ENCODE measurements around the gene TMEM129.
A peak's percentile ranks its signal among the peaks of the same experiment; 100 is the strongest.

TMEM129 gene, protein sequence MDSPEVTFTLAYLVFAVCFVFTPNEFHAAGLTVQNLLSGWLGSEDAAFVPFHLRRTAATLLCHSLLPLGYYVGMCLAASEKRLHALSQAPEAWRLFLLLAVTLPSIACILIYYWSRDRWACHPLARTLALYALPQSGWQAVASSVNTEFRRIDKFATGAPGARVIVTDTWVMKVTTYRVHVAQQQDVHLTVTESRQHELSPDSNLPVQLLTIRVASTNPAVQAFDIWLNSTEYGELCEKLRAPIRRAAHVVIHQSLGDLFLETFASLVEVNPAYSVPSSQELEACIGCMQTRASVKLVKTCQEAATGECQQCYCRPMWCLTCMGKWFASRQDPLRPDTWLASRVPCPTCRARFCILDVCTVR

GRCh38 chr4:1721003-1721665 lies at the start of gene TMEM129, which contains the start of gene TACC3:
TSS of gene TMEM129 (minus strand) at chr4:1721323. CDS start at chr4:1720837, 486 bp downstream.
TSS of gene TACC3 (plus strand) at chr4:1721521. CDS start at chr4:1723422, 1,901 bp downstream.
- peak; percentile 96 for DNase-seq (ENCODE audit: low spot score)

GRCh38 chr4:1770791-1771231 lies 49.7 kb upstream of the TMEM129 start:
- no peak for DNase-seq (ENCODE audit: low spot score)

DNA sequence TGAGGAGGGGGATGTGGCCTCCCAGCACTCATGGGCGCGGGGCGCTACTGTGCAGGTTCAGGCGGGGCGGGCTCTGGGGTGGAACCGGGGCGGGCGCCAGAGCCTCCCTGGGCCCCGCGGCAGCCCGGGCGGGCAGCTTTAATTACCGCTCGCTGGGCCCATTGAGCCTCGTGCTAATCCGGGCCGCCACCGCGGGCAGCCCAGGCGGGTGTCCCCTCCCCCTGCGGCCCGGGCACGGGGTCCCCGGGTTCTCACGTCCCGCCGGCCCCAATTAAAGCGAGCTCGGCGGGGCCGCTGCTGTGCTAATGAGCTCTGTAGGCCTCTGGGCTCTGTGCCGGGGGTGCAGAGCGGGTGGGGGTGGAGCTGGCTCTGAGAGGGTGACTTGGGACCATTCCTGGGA lies 49.1 kb upstream of the TMEM129 start:
- DNase-seq (ENCODE audit: low spot score): peak; percentile 60

GRCh38 chr4:1769692-1770091 lies 48.6 kb upstream of the TMEM129 start:
- DNase-seq (ENCODE audit: low spot score): no peak

DNA sequence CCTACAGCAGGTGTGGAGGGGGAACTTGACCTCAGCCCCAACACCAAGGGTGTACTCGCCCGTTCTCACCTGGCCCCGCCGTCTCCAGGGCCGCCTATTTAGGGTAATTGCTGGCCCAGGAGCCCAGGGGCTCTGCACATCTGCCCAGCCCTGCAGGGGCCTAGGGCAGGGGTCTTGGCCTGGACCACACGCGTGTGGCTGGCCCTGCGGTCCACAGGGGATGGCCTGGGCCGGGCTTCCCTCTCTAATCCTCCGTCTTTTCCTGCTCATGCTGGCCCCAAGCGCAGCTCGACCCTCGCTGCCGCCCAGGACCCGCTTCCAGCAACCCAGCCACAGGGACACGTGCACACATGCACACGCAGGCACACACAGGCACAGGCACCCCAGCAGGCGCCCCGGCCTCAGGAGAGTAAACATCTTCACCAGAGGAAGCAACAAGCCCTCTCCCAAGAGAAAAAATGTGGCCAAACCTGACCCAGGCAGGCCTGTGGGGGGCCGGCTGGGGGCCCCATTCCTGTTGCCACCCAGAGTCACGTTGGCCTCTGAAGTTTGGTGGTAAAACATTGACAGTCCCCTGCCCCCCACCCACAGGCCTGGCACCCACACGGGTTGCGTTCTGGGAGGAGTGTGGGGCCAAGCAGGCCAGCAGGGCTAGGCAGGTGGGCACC lies 47.4 kb upstream of the TMEM129 start:
- DNase-seq (ENCODE audit: low spot score): no peak

DNA sequence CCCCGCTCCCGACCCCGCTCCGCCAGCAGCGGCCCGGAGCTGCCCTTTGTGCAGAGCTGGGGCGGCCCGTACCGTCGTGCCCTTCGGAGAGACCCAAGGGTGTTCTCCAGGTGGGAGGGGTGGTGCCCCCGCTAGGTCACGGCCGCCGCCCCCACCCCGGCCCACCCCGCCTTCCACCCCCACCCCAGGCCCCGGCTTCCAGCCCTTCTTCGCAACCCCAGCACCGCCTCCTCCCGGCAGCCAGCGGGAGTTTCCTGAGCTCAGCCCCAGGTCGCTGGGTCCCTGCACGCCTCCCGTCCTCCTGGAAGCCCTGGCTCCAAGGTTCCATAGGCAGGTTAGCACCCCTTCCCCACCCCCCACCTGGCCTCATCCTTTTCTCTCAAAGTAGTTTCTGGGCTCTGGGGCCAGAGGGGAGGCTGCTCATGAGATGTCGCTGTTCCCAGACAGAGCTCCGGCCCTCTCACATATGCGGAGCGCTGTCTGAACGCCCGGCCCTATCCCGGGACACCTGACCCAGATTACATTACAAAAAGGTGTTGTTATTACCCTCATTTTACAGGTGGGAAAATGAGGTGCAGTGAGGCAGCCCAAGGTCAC lies 46.7 kb upstream of the TMEM129 start:
- DNase-seq (ENCODE audit: low spot score): no peak

DNA sequence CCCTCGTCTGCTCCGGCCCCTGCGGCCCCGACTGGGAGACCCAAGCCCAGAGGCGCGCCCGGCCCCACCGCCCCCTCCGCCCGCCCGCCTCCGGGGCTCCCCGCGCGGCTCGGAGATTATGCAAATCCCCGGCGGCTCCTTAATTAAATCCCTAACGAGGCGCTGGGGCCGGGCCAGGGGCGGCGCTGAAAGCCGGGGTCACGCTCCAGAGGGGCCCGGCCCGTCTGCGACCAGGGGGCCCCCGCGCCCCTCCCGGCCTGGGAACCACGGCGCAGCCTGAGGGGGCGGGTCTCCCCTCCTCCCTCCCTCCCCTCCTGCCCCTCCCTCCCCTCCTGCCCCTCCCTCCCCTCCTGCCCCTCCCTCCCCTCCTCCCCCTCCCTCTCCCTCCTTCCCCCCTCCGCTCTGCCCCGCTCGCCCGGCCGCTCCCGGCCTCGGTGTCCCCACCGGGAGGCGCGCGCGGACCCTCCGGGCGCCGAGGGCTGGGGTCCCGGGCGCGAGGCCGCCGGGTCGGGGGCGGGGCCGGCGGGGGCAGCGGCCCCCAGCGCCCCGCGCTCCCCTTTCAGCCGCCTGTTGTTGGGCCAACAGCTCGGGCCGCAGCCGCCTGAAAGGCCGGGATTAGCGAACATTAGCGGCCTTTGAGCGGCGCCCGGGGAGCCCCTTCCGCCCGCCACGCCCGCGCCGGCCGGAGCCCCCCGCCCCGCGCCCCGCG lies 46.1 kb upstream of the TMEM129 start:
- peak; percentile 39 for DNase-seq (ENCODE audit: low spot score)

- no peak for DNase-seq (ENCODE audit: low spot score)
These were observed 45.3 kb upstream of the TMEM129 start for GRCh38 chr4:1766106-1767060.

GRCh38 chr4:1765409-1766072 lies 44.4 kb upstream of the TMEM129 start:
- DNase-seq (ENCODE audit: low spot score): no peak

DNA sequence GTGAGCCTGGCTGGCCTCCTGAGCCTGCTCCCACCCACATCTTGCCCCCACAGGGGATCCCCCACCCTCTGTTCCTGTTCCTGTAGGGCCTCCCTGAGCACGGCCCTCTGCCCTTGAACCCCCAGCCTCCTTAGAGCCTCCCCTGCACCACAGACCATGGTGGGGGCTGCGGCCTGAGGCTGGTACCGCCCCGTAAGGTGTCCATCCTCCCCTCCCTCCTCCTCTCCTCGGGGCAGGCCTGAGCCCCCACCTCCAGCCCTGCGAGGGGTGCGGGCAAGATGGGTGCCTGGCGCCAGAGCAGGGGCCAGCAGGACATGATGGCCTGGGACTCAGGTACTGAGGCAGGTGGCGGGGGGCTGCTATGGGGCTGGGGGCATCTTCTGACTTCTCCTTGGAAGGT lies 43.5 kb upstream of the TMEM129 start:
- no peak for DNase-seq (ENCODE audit: low spot score)

DNA sequence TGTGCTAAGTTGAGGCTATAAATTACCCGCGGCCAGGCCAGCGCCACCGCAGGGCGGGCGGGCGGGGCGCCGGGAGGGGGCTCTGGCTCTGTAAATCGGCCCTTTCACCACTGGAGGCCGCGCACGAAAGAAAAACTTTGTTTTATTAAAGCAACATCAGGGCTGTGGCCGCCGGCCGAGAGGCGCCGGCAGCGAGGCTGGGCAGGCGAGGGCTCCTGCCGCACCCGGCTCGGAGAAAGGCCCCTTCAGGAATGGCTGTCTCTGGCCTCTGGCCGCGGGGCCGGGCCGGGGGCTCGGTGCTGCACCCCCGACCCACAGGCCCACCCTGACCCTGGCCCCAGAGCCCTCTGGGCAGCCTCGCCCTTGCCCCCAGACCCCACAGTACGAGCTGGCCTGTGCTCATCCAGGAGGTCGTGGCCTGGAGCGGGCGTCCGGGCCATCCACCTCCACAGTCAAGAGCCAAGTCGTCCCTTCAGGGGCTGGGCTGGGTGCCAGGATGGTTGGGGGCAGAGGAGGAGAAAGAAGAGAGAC lies 42.5 kb upstream of the TMEM129 start:
- no peak for DNase-seq (ENCODE audit: low spot score)

DNA sequence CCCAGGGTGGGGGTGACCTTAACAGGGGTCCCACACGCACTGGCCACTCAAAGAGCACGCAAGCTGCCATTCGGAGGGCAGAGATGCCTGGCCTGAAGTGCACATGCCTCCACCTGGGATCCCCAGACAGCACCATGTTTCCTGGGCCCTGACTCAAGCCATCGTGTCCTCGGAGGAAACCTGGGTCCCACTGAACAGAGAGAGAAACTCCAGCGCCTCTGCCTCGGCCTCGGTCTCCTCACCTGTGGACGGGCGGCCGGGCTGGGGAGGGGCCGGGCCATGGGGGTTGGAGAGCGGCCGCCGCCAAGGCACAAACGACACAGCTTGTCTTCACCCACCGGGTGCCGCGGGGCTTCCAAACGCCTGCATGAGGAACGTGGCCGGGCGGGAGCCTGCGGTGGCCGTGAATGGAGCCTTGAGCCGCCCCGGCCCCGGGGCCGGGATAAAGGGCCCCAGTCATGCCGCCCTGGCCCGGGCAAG lies 42.0 kb upstream of the TMEM129 start:
- DNase-seq (ENCODE audit: low spot score): no peak

GRCh38 chr4:1762264-1763010 lies 41.3 kb upstream of the TMEM129 start:
- no peak for DNase-seq (ENCODE audit: low spot score)

- DNase-seq (ENCODE audit: low spot score): no peak
These were observed 40.1 kb upstream of the TMEM129 start for GRCh38 chr4:1761130-1761689.

DNA sequence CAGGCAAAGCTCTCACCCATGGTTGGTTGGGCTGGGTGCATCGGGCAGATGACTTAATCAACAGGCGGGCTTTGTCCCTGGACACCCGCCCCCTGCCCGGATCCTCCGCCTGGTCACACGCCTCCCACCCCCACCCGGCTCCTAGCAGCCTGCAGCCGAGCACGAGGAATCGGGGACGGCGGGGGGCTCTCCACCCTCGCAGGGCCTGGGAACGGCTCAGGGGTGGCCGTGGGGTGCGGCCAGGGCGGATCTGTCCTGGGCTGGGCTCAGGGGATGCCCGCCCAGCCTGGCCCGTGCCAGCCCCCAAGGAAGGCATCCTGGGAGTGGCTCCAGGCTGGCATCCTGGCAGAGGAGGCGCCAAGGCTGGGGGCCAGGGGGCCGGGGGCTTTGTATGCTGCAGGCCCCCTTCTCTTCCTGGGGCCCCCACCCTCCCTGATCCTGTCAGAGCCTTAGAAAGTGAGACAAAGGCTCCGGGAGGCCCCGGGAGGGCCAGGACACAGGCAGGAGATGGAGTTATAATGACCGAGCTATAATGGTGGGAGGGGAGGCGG lies 39.5 kb upstream of the TMEM129 start:
- DNase-seq (ENCODE audit: low spot score): no peak

GRCh38 chr4:1759818-1760223 lies 38.7 kb upstream of the TMEM129 start:
- DNase-seq (ENCODE audit: low spot score): no peak

DNA sequence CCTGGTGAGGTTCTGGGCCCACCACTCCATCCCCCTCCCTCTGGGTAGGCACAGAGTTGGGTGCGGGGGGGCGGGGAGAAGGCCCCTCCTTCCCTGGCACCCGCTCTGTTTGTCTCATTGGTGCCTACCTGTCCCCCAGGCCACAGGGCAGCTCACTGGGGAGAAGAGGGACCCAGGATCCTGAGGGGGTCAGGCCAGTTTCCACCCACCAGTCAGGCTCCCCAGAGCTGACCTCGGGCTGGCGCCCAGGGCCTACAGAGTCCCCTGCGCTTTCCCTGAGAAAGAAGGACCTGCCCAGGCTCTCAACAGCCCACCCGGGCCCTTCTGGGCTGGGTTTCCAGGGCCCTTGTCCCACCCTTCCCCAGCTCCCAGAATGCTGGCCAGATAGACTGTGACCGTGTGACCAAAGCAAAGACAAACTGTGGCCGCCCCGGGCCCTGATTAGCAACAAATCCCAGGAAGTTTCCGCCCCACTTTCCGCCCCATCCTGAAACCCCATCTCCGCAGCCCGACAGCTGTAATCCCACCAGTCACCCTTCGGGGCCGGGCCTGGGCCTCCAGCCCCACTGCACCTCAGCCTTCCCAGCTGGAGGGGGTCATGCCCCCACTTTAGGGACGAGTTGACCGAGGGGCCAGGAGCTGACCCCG lies 38.2 kb upstream of the TMEM129 start:
- DNase-seq (ENCODE audit: low spot score): no peak

Data from putamen (tissue), 1 donor.